Measurements from ENCODE around the gene FRMD8.

Gene FRMD8

GRCh38 chr11:65416341-65416824 lies 29.9 kb downstream of the FRMD8 start:
- no peak for DNase-seq

- no peak for DNase-seq
Measured at GRCh38 chr11:65416841-65417701, 30.6 kb downstream of the FRMD8 start.

GRCh38 chr11:65417702-65418430 lies 31.4 kb downstream of the FRMD8 start:
- DNase-seq: no peak

GRCh38 chr11:65418431-65418680 lies 31.9 kb downstream of the FRMD8 start:
- DNase-seq: no peak

- peak; percentile 76 for DNase-seq
Measured at GRCh38 chr11:65418681-65419459, 32.4 kb downstream of the FRMD8 start.

GRCh38 chr11:65419460-65419771 lies 33.0 kb downstream of the FRMD8 start:
- no peak for DNase-seq

GRCh38 chr11:65419772-65420481 lies 33.5 kb downstream of the FRMD8 start:
- no peak for DNase-seq

GRCh38 chr11:65420506-65420905 lies 34.1 kb downstream of the FRMD8 start:
- no peak for DNase-seq

GRCh38 chr11:65420979-65421793 lies 34.7 kb downstream of the FRMD8 start:
- no peak for DNase-seq

- peak; percentile 51 for DNase-seq
Measured at GRCh38 chr11:65421794-65422632, 35.6 kb downstream of the FRMD8 start.

GRCh38 chr11:65422633-65423515 lies 36.4 kb downstream of the FRMD8 start, which contains the start of gene NEAT1:
TSS of gene NEAT1 (plus strand) at chr11:65422798.
- DNase-seq: no peak

- no peak for DNase-seq
Measured at GRCh38 chr11:65423516-65424204, 37.2 kb downstream of the FRMD8 start.

GRCh38 chr11:65424205-65425104 lies 38.0 kb downstream of the FRMD8 start:
- DNase-seq: no peak

- DNase-seq: no peak
Measured at GRCh38 chr11:65425105-65425970, 38.9 kb downstream of the FRMD8 start.

GRCh38 chr11:65425971-65426838 lies 39.8 kb downstream of the FRMD8 start:
- no peak for DNase-seq
